ENCODE measurements around the gene RTN4R. TPM values are rescaled to one million over a fixed set of nuclear protein-coding genes. Genes with fewer than 3 reads are reported as not detected.

The RTN4R gene
- total and polyA plus RNA-seq, 9 of the 15 experiments (the other 6 are each of a cell fraction or from before 2014, with no cell fraction given) = 0.04 to 2.8 (median 1.4) TPM; not detected in 3

GRCh38 chr22:20316217-20316843 is 48.2 kb upstream of the RTN4R start:
- WGBS (ENCODE audit: insufficient coverage, low coverage, missing lambda C conversion rate) = 78% methylated on average over 12 of the region's 12 CpGs
- H3K9ac ChIP-seq (ENCODE audit: insufficient read depth in 1 of 2, low read depth in 2 of 2, low read length in 2 of 2) = peak overlapping the region in 1 of 2 experiments; percentile 75; a peak in 2 of 4 replicates
- in situ Hi-C loops (cut with MboI) = loop anchor here (25.0 kb wide), 1 partner anchor 1904 kb away; no protein-coding TSS in a partner anchor
- CTCF ChIA-PET (ENCODE audit: low intra/inter-chr PET ratio) = interaction anchor here (0.7 kb wide), 1 partner anchor 346 kb away, joined by 3 read pairs; no protein-coding TSS in a partner anchor
- no peaks in the 10 kb centered on the region; a peak in 1 of 5 replicates for H3K27me3 ChIP-seq (ENCODE audit: control insufficient read depth in 2 of 2, insufficient read depth in 2 of 2, low read length in 2 of 2)
- H3K9me3 ChIP-seq (replicated peaks; ENCODE audit: control insufficient read depth, insufficient read depth, low read depth, low read length) = no peaks in the 10 kb centered on the region
- DNase-seq (ENCODE audit: extremely low read depth in 1 of 4, low spot score in 3 of 4) (peak in 2 of 4 experiments; percentile 9 to 48), FAIRE-seq (no peak), ATAC-seq (no peak)
- H3K36me3 ChIP-seq (ENCODE audit: control insufficient read depth, insufficient read depth, low read length) = peaks cover 3% of the 10 kb centered on the region; the same call in 1 of the 3 replicates
- peaks cover 27% of the 10 kb centered on the region for H3K79me2 ChIP-seq (ENCODE audit: control insufficient read depth, insufficient read depth, low read length)
- peaks cover 29 to 58% of the 10 kb centered on the region in 2 experiments for H3K4me1 ChIP-seq (replicated peaks in 1 of 2; ENCODE audit: control insufficient read depth in 2 of 2, insufficient read depth in 2 of 2, low read length in 2 of 2)
- H3K9me1 ChIP-seq (ENCODE audit: control insufficient read depth, insufficient read depth, low read length) = no peaks in the 10 kb centered on the region
- H3K4me3 ChIP-seq = no peak overlapping the region
- intact Hi-C loops (cut with micrococcal nuclease) = no loop called here
- POLR2A ChIA-PET = interaction anchor here (0.6 to 0.9 kb wide), 6 partner anchors 23 to 1767 kb away, joined by 3 to 4 read pairs (median 3); no protein-coding TSS in a partner anchor
- peaks cover 21% of the 10 kb centered on the region for H4K20me1 ChIP-seq (replicated peaks; ENCODE audit: control insufficient read depth, insufficient read depth, low read length)
- H2AFZ ChIP-seq (ENCODE audit: low read depth, low read length) = no peak overlapping the region
- H3K27ac ChIP-seq (ENCODE audit: extremely low read depth, low read depth, low read length) = no peak overlapping the region
- no peak overlapping the region for H3K4me2 ChIP-seq (ENCODE audit: insufficient read depth, low read length)
- no TSS peak for BruUV-seq (replicated peaks)
- no peak for TF ChIP-seq ZC3H4 (CRISPR knock-in tag; IDR thresholded peaks at IDR 0.05; ENCODE audit: borderline replicate concordance)
- no peak for TF ChIP-seq TBL1XR1 (IDR thresholded peaks at IDR 0.05; ENCODE audit: low read length in 2 of 2)
- no peak for TF ChIP-seq TCF7L2 (IDR thresholded peaks at IDR 0.05; ENCODE audit: low read depth, low read length)
- no peak for TF ChIP-seq SOX6 (IDR thresholded peaks at IDR 0.05)
- no peak for TF ChIP-seq ARID1B (IDR thresholded peaks at IDR 0.05)
- TF ChIP-seq HNRNPLL (IDR thresholded peaks at IDR 0.05; ENCODE audit: low read depth, low read length, poor library complexity, severe bottlenecking) = no peak
- TF ChIP-seq IRF2 (CRISPR knock-in tag; IDR thresholded peaks at IDR 0.05) = peak; percentile 74
- no peak for TF ChIP-seq FOXP4 (CRISPR knock-in tag; IDR thresholded peaks at IDR 0.05; ENCODE audit: borderline replicate concordance)
- TF ChIP-seq NFYB (IDR thresholded peaks at IDR 0.05; ENCODE audit: extremely low read depth, insufficient read length) = no peak
- TF ChIP-seq CREB1 (IDR thresholded peaks at IDR 0.05) = no peak
- TF ChIP-seq CREB1 (CRISPR knock-in tag; IDR thresholded peaks at IDR 0.05) = peak; percentile 37; the same call in 1 of the 2 replicates
- TF ChIP-seq RERE (CRISPR knock-in tag; IDR thresholded peaks at IDR 0.05; ENCODE audit: borderline replicate concordance) = 0 out of 2 replicates have a peak, but pooled peaks have one; percentile 63
- TF ChIP-seq ZNF239 (CRISPR knock-in tag; IDR thresholded peaks at IDR 0.05) = no peak
- TF ChIP-seq ZBTB1 (CRISPR knock-in tag; IDR thresholded peaks at IDR 0.05; ENCODE audit: borderline replicate concordance, low read depth) = no peak
- no peak for TF ChIP-seq HNRNPH1 (optimal IDR thresholded peaks at IDR 0.05; ENCODE audit: low read depth, low read length)

All from K562 (cell line).